IPS DF 6.9 (cell line): Measurements from ENCODE around the gene DTX3.

Experiments used
- DNase-seq: peaks from one replicate; pipeline ENCODE4 v3.0.0-alpha.2; 2013; ENCODE audit warnings: low read depth, low spot score
- H3K27ac ChIP-seq: one replicate; pipeline ENCODE4 v1.5.1; 2013; ENCODE audit warnings: low read length, control low read depth
- H3K27me3 ChIP-seq: 2 replicates; pipeline ENCODE4 v1.6.1; 2013; ENCODE audit warnings: mild to moderate bottlenecking, low read length; ENCODE audit not compliant: control insufficient read depth, insufficient read depth
- H3K36me3 ChIP-seq: 2 replicates; pipeline ENCODE4 v1.6.1; 2013; ENCODE audit warnings: low read length; ENCODE audit not compliant: control insufficient read depth, insufficient read depth
- H3K4me1 ChIP-seq: 2 replicates; pipeline ENCODE4 v1.6.1; 2013; ENCODE audit warnings: low read length; ENCODE audit not compliant: control insufficient read depth, insufficient read depth
- H3K4me3 ChIP-seq: 2 replicates; pipeline ENCODE4 v1.5.1; 2013; ENCODE audit warnings: mild to moderate bottlenecking, low read length
- H3K9me3 ChIP-seq: 2 replicates; pipeline ENCODE4 v1.6.1; 2013; ENCODE audit warnings: low read length, inconsistent platforms; ENCODE audit not compliant: control insufficient read depth, insufficient read depth
- WGBS: extraction: QIAGEN DNeasy Blood & Tissue Kit; methylation state at CpG from one replicate; pipeline ENCODE4 v1.1.7; 2013; ENCODE audit warnings: mixed read lengths, missing lambda C conversion rate; ENCODE audit not compliant: insufficient read length, insufficient coverage; 5-methylcytosine and 5-hydroxymethylcytosine counted together

The DTX3 gene

DNA sequence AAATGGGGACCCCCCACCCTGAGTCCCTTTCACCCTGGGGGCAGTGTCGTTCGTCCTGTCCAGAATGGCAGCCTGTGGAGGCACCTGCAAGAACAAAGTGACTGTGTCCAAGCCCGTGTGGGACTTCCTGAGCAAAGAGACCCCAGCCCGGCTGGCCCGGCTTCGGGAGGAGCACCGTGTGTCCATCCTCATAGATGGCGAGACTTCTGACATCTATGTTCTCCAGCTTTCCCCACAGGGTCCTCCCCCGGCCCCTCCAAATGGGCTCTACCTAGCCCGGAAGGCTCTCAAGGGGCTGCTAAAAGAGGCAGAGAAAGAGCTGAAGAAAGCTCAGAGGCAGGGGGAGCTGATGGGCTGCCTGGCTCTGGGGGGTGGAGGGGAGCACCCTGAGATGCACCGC, 2.2 kb downstream of the DTX3 start:
- H3K27ac ChIP-seq: no peak overlapping the region
- H3K36me3 ChIP-seq: peaks cover 2% of the 10 kb centered on the region; the same call in 1 of the 2 replicates
- H3K27me3 ChIP-seq: no peaks in the 10 kb centered on the region; the same call in 1 of the 2 replicates
- DNase-seq: no peak
- H3K4me3 ChIP-seq: no peak overlapping the region
- no peaks in the 10 kb centered on the region for H3K9me3 ChIP-seq
- peaks cover 4% of the 10 kb centered on the region for H3K4me1 ChIP-seq
- WGBS: no CpG with 5 or more reads among the region's 11 CpGs

DNA sequence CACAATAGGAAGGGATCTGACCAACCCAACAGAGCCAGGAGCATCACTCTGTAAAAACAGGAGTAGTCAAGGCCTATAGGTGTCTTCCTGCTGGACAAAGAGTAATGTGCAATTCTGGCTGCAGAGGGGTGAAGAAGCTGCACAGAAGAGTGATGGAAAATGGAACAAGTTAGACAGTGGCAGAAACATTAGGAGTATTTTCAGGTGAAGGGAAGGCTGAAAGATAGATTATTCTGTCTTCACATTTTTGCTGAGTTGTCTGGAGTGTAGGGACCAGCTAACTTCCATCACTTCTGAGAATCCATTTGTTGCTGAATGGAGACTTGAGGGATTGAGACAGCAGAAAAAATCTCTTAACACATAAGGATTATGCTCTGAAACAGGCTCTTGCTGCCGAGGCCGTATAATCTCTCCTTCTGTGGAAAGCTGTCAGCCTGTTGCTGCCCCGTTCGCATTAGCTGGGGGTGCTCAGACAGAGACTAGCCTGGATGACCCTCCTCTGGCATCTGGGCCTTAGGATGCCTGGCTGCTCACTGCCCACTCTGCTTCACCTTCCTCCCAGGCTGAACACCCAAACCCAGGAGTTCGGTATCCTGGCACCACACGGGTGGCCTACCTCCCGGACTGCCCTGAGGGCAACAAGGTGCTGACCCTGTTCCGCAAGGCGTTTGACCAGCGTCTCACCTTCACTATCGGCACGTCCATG, 3.5 kb downstream of the DTX3 start:
- H3K27ac ChIP-seq: no peak overlapping the region
- DNase-seq: no peak
- H3K27me3 ChIP-seq: peaks cover 2% of the 10 kb centered on the region; the same call in 1 of the 2 replicates
- H3K9me3 ChIP-seq: no peaks in the 10 kb centered on the region
- no peaks in the 10 kb centered on the region; the same call in 1 of the 2 replicates for H3K36me3 ChIP-seq
- no CpG with 5 or more reads among the region's 12 CpGs for WGBS
- peaks cover 4% of the 10 kb centered on the region for H3K4me1 ChIP-seq
- H3K4me3 ChIP-seq: no peak overlapping the region

DNA sequence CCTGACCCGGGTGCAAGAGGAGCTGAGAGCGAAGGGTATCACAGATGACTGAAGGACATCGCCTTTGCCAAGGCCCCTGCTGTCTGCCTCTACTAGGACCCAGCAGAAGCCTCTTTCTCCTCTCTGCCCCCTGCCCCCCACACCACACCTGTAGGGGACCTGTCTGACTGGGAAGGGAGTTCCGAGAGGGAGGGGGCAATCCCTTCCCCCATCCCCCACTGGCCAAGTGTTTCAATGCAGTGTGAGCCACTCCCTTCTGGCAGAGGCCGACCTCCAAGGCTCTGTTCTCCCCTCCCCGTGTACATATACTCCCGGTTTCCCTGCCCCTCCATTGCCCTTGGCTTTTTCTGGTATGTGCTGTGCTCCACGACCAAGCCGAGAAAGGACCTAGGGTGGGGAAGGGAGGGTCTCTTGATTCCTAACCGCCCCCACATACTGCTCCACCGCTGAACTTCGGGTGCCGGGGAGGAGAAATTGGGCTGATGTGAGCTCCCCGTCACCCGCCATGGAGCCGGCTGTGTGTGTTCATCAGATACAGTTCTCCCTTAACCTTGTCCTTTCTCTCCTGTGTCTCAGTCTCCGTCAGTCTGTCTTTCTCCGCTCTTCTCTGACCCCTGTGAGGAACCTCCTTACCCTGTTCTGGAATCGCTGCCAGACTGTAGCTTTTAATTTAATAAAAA, 4.6 kb downstream of the DTX3 start:
- Histone ChIP-seq H3K4me1 (peaks cover 5% of the 10 kb centered on the region), H3K27ac (no peak overlapping the region), H3K9me3 (no peaks in the 10 kb centered on the region), H3K4me3 (peak overlapping the region; percentile 8; the same call in 1 of the 2 replicates), H3K27me3 (peaks cover 4% of the 10 kb centered on the region; the same call in 1 of the 2 replicates), H3K36me3 (no peaks in the 10 kb centered on the region; the same call in 1 of the 2 replicates)
- no CpG with 5 or more reads among the region's 19 CpGs for WGBS
- DNase-seq: no peak

DNA sequence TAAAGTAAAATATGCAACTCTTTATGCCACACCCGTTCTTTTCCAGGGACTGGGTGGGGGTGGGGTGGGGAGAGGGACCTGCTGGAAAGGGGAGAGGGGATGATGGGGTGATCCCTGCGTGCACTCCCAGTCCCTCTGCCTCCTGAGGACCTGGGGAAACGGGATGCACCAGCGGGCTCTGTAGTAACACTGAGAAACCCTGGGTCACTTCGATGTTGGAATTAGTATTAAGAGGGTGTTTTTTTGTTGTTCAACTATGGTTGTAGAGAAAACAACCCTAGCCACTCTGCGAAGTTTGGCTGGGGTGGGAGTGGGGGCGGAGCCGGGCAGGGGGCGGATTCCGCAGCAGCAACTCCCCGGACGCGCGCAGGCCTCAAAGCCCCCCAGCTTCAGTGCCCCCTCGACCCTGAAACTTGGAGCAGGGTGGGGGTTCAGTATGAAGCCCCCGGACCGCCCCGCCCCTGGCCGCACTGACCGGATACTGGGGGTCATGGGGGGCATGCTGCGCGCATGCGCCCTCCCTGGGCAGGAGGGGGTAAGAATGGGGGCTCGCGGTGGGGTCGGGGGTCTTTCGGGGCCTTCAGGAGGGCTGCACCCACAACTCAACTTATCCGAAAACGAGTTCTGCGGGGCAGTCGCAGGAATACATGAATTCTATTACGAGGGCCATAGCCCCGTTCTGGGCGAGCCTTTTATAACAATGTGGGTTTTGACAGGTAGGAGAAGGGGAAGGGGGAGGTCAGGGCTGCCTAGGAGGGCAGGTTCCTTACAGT, 5.3 kb downstream of the DTX3 start:
- Histone ChIP-seq H3K4me1 (peaks cover 5% of the 10 kb centered on the region), H3K27me3 (peaks cover 4% of the 10 kb centered on the region; the same call in 1 of the 2 replicates), H3K4me3 (peak overlapping the region; percentile 73; the same call in 1 of the 2 replicates), H3K27ac (no peak overlapping the region), H3K36me3 (no peaks in the 10 kb centered on the region; the same call in 1 of the 2 replicates), H3K9me3 (no peaks in the 10 kb centered on the region)
- WGBS: no CpG with 5 or more reads among the region's 34 CpGs
- no peak for DNase-seq

DNA sequence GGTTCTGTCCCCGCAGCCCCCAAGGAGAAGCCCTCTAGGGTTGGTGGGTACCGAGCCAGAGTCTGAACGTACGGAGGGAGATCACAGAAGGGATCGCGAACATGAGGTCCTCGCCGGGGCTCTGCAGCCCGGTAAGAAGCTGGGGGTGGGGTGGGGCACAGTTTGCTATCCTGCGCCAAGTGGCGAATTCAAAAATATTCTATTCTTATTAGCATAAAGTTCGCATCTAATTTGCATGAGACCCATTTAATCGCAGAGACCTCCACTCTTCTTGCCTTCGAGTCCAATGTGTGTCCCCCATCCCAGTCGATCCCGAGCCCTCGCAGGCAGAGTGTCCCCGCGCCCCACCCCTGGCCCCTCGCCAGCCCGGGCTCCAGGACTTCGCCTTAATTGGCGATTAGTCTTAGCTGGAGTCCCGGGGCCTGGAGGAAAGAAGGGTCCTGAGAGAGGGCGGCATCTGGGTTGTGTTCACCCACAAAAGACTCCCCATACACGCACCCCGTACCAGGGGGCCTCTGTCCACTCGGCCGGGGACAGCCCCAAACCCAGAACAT, 6.0 kb downstream of the DTX3 start:
- Histone ChIP-seq H3K27ac (no peak overlapping the region), H3K4me3 (peak overlapping the region; percentile 73; the same call in 1 of the 2 replicates), H3K27me3 (peaks cover 4% of the 10 kb centered on the region; the same call in 1 of the 2 replicates), H3K9me3 (no peaks in the 10 kb centered on the region), H3K4me1 (peaks cover 5% of the 10 kb centered on the region), H3K36me3 (no peaks in the 10 kb centered on the region; the same call in 1 of the 2 replicates)
- no CpG with 5 or more reads among the region's 29 CpGs for WGBS
- no peak for DNase-seq

DNA sequence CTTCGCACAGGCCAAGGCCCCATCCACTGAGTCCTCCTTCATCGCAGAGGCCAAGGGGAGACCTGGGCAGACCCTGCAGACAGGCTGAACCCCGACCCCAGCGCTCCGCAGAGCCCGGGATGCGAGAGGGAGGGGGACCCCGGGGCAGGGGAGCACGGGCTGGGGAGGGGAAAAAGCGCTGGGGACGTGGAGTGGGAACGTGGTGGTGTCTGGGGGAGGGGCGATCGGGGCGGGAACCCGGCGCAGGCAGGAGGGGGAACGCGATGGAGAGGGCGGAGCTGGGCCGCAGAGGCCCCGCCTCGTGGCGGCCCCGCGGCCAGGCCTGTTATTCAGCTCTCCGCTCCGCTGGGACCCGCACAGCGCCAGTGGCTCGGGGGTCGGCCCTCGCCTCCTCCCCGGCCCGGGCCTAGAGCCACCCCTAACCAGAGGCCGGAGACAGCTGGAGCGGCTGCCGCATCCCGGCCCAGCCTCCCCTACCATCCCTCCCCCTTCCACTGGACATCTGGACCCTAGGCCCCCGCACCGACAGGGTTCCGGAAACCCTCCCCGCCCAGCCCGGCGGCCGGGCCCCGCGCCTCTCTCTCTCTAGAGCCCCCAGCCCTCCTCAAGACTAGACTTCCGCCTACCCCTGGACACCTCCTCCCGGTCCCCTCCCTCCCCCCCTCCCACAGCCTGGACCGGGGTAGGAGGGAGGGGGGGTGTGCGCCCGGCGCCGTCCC, 6.6 kb downstream of the DTX3 start, which contains the start of gene ARHGEF25:
Gene ARHGEF25 (plus strand): TSS at position 328 of the 719 bp plus-strand sequence. CDS start 460 bp downstream, outside the sequence.
- Histone ChIP-seq H3K27me3 (peaks cover 4% of the 10 kb centered on the region; the same call in 1 of the 2 replicates), H3K9me3 (no peaks in the 10 kb centered on the region), H3K4me1 (peaks cover 5% of the 10 kb centered on the region), H3K4me3 (peak within 1 kb of the TSS; percentile 73), H3K36me3 (no peaks in the 10 kb centered on the region; the same call in 1 of the 2 replicates), H3K27ac (no peak within 1 kb of the TSS)
- no peak for DNase-seq
- WGBS: no CpG with 5 or more reads among the region's 55 CpGs

DNA sequence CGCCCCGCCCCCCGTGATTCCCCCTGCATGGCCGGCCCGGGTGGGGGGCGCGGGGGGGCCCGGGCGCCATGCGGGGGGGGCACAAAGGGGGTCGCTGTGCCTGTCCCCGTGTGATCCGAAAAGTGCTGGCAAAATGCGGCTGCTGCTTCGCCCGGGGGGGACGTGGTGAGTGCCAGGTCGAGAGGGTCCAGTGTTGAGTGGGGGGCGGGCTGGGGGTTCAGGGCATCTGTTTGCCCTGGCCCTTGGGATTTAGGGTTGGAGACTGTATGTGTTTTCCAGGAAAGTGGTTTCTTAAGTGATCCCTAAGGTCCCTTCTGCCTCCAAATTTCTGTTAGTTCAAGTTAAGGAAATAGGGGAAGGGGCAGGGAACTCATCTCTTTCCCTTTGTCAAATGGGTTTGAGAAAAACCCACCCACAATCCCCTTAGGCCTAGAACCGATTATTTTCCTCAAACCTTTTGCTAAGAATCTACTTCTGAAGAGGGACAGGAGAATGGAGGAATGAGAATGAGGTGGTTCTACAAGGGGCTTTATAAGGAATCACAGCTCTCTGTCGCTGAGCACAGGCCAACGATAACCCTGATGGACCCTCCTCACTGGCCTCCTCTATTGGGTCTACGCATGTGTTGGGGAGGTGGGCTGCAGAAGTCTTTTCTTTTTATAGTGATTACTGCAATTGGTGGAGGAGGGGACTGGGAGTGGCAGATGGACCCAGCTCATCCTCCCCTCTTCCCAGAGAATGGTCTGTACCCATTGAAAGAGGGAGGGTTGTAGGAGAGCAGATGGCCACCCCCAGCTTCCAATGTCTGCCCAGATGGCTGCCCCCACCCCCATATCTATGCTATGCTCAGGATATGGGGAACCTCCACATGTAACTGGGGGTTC, 7.4 kb downstream of the DTX3 start:
- no CpG with 5 or more reads among the region's 23 CpGs for WGBS
- no peak for DNase-seq
- Histone ChIP-seq H3K27ac (no peak overlapping the region), H3K4me1 (peaks cover 5% of the 10 kb centered on the region), H3K9me3 (no peaks in the 10 kb centered on the region), H3K27me3 (peaks cover 4% of the 10 kb centered on the region; the same call in 1 of the 2 replicates), H3K4me3 (peak overlapping the region; percentile 73; the same call in 1 of the 2 replicates), H3K36me3 (no peaks in the 10 kb centered on the region; the same call in 1 of the 2 replicates)

DNA sequence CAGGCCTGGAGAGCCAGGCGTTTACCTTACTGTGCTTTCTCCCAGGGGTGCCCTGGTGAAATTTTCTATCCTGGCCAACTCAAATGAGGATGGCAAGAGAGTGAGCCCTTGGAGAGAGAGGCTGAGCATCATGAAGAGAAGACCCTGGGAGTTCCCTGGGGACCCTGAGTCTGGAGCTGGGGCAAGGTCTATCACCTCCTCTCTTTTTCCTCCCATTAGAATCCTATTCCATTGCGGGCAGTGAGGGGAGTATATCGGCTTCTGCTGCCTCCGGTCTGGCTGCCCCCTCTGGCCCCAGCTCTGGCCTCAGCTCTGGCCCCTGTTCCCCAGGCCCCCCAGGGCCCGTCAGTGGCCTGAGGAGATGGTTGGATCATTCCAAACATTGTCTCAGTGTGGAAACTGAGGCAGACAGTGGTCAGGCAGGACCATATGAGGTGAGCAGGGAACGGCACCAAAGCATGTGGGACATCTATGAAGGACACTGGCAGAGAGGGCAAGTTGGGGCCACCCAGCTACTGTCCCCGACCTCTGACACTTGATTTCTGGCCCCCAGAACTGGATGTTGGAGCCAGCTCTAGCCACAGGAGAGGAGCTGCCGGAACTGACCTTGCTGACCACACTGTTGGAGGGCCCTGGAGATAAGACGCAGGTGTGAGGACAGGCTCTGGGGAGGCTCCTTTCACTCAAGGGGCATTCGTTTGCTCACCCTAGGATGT, 8.2 kb downstream of the DTX3 start:
- Histone ChIP-seq H3K4me3 (no peak overlapping the region), H3K4me1 (peaks cover 5% of the 10 kb centered on the region), H3K27me3 (peaks cover 10% of the 10 kb centered on the region; the same call in 1 of the 2 replicates), H3K36me3 (no peaks in the 10 kb centered on the region), H3K27ac (no peak overlapping the region), H3K9me3 (no peaks in the 10 kb centered on the region)
- WGBS: no CpG with 5 or more reads among the region's 10 CpGs
- no peak for DNase-seq
